Transverse colon (tissue), 4 donors: ENCODE measurements around the gene MACO1.

Experiments used
- CTCF ChIP-seq, 5 experiments: fragments of 200-600 bp in 3 of 5; fragments of 450-650 bp in 2 of 5; sonication (generic) in 3 of 5; IDR thresholded peaks; 1 replicate in 2 of 5; 2 replicates in 3 of 5; pipeline ENCODE4 v1.5.1; 2016 to 2017; ENCODE audit warnings: antibody characterized with exemption in 5 of 5, inconsistent platforms in 3 of 5, mild to moderate bottlenecking in 2 of 5, moderate library complexity in 1 of 5
- EP300 ChIP-seq: sonication (generic); formaldehyde crosslinking; IDR thresholded peaks from one replicate; pipeline ENCODE4 v1.6.1; 2017; ENCODE audit warnings: antibody characterized with exemption, low read depth
- POLR2AphosphoS5 ChIP-seq, 3 donors: sonication (generic); formaldehyde crosslinking; IDR thresholded peaks; one replicate each; pipeline ENCODE4 v1.6.1; 2016; ENCODE audit warnings: antibody characterized with exemption in 3 of 3

DNA sequence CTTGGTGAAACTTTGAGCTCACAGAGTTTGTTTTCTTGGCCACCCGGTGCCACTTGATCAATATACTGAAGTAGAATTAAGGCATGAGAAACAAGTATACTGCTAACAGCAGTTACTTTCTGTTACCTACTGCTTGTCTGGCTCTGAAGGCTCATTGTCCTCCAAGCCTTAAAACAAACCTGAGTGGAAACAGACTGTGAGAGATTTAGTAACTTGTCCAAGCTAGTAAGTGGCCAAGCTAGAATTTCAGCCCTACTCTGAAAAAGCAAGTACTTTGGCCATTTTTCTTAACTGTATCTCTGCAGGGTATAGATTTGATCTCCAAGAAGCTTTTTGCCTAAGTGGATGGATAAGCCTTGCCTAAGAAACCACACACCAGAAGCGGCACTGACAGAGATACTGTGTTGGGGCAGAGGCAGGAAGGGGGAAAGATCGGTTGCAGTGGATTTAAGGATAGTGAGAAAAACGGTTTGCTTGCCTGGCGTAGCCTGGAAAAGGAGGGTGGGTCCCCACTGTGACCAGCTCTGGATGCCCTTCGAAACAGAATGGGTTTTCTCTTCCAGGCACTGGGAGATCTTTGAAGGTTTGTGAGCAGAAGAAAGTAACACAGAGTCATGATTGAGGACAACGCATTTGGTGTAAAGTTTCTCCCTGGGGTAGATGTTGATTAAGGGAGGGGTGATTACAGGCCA lies 2.1 kb upstream of the MACO1 start:
- TF ChIP-seq CTCF (IDR thresholded peaks at IDR 0.05) (no peak), POLR2AphosphoS5 (IDR thresholded peaks at IDR 0.05) (no peak), EP300 (no peak)
